NB4 (cell line): ENCODE results near the gene FAM209A.

Experiments used
- DNase-seq: peaks from one replicate; pipeline ENCODE4 v3.0.0; 2010; ENCODE audit warnings: low read depth
- H3K4me3 ChIP-seq: one replicate; pipeline ENCODE4 v1.5.1; 2011; ENCODE audit warnings: mild to moderate bottlenecking, low read depth, low read length, moderate library complexity
- CTCF ChIP-seq: IDR thresholded peaks from one replicate; pipeline ENCODE4 v1.5.1; 2012; ENCODE audit warnings: low read depth, low read length
- MAX ChIP-seq: IDR thresholded peaks from 2 replicates; pipeline ENCODE4 v1.6.1; 2011; ENCODE audit warnings: low read depth, low read length
- MYC ChIP-seq: IDR thresholded peaks from 2 replicates; pipeline ENCODE4 v1.6.1; 2011; ENCODE audit warnings: low read depth, low read length
- POLR2A ChIP-seq: IDR thresholded peaks from 2 replicates; pipeline ENCODE4 v1.6.1; 2011; ENCODE audit warnings: mild to moderate bottlenecking; ENCODE audit not compliant: insufficient read length; ENCODE audit errors: extremely low read depth

FAM209A gene

GRCh38 chr20:56570832-56571231, 46.3 kb downstream of the FAM209A start:
- H3K4me3 ChIP-seq = no peak overlapping the region
- TF ChIP-seq MYC (no peak), CTCF (no peak), MAX (no peak), POLR2A (no peak)

GRCh38 chr20:56572172-56572571, 47.6 kb downstream of the FAM209A start:
- no peak for DNase-seq
- TF ChIP-seq MYC = no peak
- TF ChIP-seq MAX = no peak
- no peak for TF ChIP-seq CTCF
- TF ChIP-seq POLR2A = no peak
- H3K4me3 ChIP-seq = no peak overlapping the region

More at GRCh38 chr20:56570832-56571231, 46.3 kb downstream of the FAM209A start:
- DNase-seq = no peak

- TF ChIP-seq CTCF = no peak
- TF ChIP-seq MAX = no peak
- TF ChIP-seq POLR2A = no peak
- no peak for TF ChIP-seq MYC
- DNase-seq = no peak
- no peak overlapping the region for H3K4me3 ChIP-seq
Observed at GRCh38 chr20:56573986-56574385, 49.4 kb downstream of the FAM209A start.

- no peak overlapping the region for H3K4me3 ChIP-seq
- peak; percentile 12 for DNase-seq
- TF ChIP-seq MYC = no peak
- no peak for TF ChIP-seq MAX
- TF ChIP-seq CTCF = no peak
- TF ChIP-seq POLR2A = no peak
Observed at GRCh38 chr20:56574531-56575142, 50.1 kb downstream of the FAM209A start.

GRCh38 chr20:56575157-56575556, 50.6 kb downstream of the FAM209A start:
- DNase-seq = no peak
- no peak overlapping the region for H3K4me3 ChIP-seq
- TF ChIP-seq CTCF = no peak
- TF ChIP-seq MYC = no peak
- no peak for TF ChIP-seq MAX
